ENCODE results near the gene ECE2.

- TF ChIP-seq CTCF (IDR thresholded peaks at IDR 0.05) (no peak), EP300 (IDR thresholded peaks at IDR 0.05) (no peak)
Observed at GRCh38 chr3:184262764-184263179, 13.1 kb upstream of the ECE2 start.

Measured in upper lobe of left lung (tissue), 4 donors.